Mucosa of stomach (tissue), 1 donor: ENCODE results near the gene SLC7A5.
"Not testable (repeated sequence)": the region's sequence is repeated elsewhere in the genome, so short reads cannot be mapped to it uniquely, and the experiment has no call there.

Experiments
- H3K27me3 ChIP-seq: one replicate; pipeline ENCODE4 v1.7.0; 2013; ENCODE audit warnings: mild to moderate bottlenecking, low read length; ENCODE audit not compliant: control insufficient read depth, insufficient read depth
- H3K36me3 ChIP-seq: one replicate; pipeline ENCODE4 v1.7.0; 2013; ENCODE audit warnings: low read length; ENCODE audit not compliant: control insufficient read depth, insufficient read depth
- H3K4me1 ChIP-seq: one replicate; pipeline ENCODE4 v1.7.0; 2013; ENCODE audit warnings: mild to moderate bottlenecking, low read length; ENCODE audit not compliant: control insufficient read depth, insufficient read depth
- H3K4me3 ChIP-seq: one replicate; pipeline ENCODE4 v1.7.0; 2013; ENCODE audit warnings: low read length
- H3K9ac ChIP-seq: one replicate; pipeline ENCODE4 v1.7.0; 2013; ENCODE audit warnings: mild to moderate bottlenecking, low read length, moderate library complexity
- H3K9me3 ChIP-seq: one replicate; pipeline ENCODE4 v1.7.0; 2013; ENCODE audit warnings: mild to moderate bottlenecking, low read length, moderate library complexity; ENCODE audit not compliant: control insufficient read depth
- donor health status: Pancreatic carcinoma.

SLC7A5 gene

DNA sequence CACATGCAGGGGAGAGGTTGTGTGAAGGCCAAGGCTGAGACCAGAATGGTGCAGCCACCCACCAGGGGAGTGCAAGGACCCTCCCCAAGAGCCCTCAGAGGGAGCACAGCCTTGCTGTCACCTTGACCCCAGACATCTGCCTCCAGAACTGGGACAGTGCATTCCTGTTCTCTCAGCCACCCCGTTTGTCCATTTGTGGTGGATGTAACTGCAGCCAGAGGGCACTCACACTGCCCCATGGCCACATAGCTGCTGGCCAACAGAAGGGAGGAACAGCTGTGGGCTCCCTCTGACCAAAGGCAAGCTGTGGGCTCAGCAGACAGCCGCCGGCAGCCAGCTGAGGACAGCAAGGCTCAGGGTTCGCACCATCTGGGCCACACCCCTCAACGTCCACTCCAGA is 53.7 kb downstream of the SLC7A5 start:
- H3K27me3 ChIP-seq, result no peaks in the 10 kb centered on the region
- H3K36me3 ChIP-seq, result no peaks in the 10 kb centered on the region
- no peaks in the 10 kb centered on the region for H3K4me1 ChIP-seq
- no peak overlapping the region for H3K9ac ChIP-seq
- no peaks in the 10 kb centered on the region for H3K9me3 ChIP-seq
- H3K4me3 ChIP-seq, result no peak overlapping the region

DNA sequence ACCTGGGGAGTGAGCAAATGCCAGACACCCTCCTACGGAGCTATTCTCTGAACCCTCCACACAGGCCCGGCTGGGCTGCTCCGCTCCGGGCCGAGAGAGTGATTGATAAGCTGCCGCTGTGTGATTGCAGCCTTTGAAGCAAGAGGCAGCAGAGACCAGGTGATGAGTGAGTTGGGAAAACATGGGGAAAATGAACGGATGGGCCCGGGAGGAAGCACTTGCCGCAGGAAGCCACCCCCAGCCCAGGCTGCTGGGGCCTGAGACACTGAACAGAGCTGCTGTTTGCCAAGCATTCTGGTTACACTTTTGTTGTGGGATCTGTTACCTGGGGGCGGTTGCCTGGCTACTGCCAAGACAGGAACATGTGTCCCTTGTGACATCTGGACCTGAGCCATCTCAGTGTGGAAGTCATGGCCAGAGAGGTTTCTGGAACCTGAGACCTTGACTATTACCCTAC is 57.1 kb downstream of the SLC7A5 start:
- Histone ChIP-seq H3K27me3 (peaks cover 5% of the 10 kb centered on the region), H3K4me1 (peaks cover 7% of the 10 kb centered on the region), H3K9ac (no peak overlapping the region), H3K4me3 (no peak overlapping the region), H3K9me3 (no peaks in the 10 kb centered on the region), H3K36me3 (no peaks in the 10 kb centered on the region)

DNA sequence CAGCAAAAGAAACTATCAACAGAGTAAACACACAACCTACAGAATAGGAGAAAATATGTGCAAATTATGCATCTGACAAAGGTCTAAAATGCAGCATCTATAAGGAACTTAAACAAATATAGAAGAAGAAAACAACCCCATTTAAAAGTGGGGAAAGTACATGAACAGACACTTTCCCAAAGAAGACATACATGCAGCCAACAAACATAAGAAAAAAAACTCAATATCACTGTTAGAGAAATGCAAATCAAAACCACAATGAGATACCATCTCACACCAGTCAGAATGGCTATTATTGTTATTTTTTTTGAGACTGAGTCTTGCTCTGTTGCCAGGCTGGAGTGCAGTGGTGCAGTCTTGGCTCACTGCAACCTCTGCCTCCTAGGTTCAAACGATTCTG is 57.9 kb downstream of the SLC7A5 start:
- not testable (repeated sequence) for H3K9ac ChIP-seq, H3K27me3 ChIP-seq, H3K36me3 ChIP-seq, H3K4me3 ChIP-seq, H3K9me3 ChIP-seq
- H3K4me1 ChIP-seq, result peaks cover 15% of the 10 kb centered on the region

DNA sequence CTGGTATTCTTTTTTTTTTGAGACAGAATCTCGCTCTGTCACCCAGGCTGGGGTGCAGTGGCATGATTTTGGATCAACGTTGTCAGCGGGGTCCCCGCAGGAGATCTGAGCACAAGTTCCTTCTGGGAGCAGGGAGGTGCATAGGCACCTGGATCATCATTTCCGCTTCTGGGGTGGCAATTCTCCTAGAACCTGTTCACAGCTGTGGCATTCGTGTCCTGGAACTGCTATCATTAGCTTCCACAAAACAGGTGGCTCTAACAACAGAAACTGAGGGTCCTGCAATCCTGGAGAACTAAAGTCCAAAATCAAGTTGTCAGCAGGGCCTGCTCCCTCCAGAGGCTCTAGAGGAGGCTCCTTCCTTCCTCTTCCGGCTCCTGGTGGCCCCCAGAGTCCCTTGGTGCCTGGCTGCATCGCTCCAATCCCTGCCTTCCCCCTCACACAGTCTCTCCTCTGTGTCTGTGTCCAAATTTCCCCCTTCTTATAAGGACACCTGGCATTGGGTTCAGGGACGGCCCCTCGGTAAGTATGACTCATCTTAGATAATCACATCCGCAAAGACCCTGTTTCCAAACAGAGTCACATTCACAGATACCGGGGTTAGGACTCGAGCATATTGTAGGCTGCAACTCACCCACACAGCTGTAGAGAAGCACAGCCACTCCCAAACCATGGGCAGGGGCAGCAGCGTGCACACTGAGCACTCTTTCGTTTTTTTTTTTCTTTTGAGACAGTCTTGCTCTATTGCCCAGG is 60.0 kb downstream of the SLC7A5 start:
- Histone ChIP-seq H3K27me3 (peaks cover 5% of the 10 kb centered on the region), H3K4me3 (no peak overlapping the region), H3K36me3 (no peaks in the 10 kb centered on the region), H3K9ac (no peak overlapping the region), H3K4me1 (peaks cover 24% of the 10 kb centered on the region), H3K9me3 (no peaks in the 10 kb centered on the region)

- Histone ChIP-seq H3K4me3 (no peak overlapping the region), H3K9ac (no peak overlapping the region), H3K36me3 (no peaks in the 10 kb centered on the region), H3K9me3 (no peaks in the 10 kb centered on the region), H3K4me1 (peaks cover 24% of the 10 kb centered on the region), H3K27me3 (peaks cover 5% of the 10 kb centered on the region)
Measured at GRCh38 chr16:87808108-87808507, 61.2 kb downstream of the SLC7A5 start.

DNA sequence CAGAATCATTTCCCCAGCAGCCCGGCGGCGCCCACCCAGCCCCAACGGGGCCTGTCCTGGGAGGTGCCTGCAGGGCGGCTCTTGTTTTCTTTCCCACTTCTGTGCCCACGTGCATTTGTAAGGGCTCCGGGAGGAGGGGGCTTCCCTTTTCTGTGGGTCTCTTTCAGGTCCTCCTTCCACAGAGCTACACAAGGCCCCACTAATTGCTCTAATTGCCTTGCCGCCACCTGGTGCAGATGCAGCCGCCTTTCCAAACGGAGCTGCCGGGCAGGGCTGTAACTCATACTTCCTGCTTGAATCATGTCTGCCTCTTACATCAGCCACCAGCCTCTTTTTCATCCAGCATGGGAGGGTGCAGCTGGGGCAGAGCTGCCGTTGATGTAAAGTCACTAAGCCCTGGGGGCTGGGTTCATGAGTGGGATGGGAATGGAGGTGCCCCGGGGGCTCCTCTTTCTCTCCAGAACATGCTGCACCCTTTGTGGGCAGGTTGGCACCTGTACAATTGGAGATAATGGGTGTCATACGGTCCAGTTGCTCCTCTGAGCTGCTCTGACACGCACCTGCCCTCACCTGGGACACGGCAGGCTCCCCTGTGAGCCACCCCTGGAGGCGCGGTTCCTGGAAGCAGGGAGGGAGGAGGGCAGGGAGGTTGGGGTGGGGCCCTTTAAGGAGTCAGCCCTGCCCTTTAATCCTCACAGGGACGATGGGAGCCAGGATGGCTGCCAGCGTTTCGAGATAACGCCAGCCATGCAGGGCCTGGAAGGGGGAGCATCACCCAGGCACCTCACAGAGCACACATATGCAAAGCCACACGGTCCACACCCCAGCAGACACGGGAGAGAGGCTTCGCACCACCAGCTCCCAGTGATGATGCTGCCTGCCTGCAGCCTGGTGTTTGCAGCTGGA is 62.4 kb downstream of the SLC7A5 start:
- Histone ChIP-seq H3K4me3 (no peak overlapping the region), H3K4me1 (peaks cover 24% of the 10 kb centered on the region), H3K9me3 (no peaks in the 10 kb centered on the region), H3K9ac (peak overlapping the region; percentile 56), H3K27me3 (peaks cover 5% of the 10 kb centered on the region), H3K36me3 (no peaks in the 10 kb centered on the region)

DNA sequence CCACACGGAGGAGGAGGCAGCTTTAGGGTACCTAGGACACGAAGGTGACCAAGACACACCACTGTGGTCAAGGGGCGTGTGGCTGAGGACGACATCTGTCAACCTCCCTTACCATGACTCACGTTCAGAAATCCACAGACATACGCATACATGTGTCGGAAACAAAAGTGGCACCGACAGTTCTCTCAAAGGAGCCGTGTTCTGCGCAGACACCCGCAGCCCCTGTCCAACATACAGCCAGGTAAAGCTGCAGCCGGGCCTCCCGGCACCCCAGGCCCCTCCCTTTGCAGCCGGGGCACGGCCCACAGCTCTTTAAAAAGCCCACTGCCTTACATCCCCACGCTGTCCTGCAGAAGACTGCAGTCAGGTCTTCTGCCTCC is 63.1 kb downstream of the SLC7A5 start:
- Histone ChIP-seq H3K27me3 (peaks cover 5% of the 10 kb centered on the region), H3K4me1 (peaks cover 24% of the 10 kb centered on the region), H3K9me3 (no peaks in the 10 kb centered on the region), H3K4me3 (no peak overlapping the region), H3K36me3 (no peaks in the 10 kb centered on the region), H3K9ac (peak overlapping the region; percentile 56)

DNA sequence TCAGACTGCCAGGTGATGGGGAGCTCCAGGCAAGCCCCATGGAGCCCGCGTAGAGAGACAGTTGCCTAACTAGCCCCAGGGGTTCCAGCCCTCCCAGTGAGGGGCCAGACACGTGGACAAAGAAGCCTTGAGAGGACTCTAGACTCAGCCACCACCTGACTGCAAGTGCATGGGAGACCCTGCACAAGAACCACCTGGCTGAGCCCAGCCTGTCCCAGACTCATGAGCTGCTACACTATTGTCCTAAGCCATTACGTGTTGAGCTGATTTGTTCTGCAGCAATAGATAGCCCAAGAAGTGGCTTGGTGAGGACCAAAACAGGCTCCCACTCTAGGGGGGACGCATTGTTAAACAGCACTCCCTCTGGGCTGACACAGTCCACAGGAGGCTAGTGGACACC is 65.9 kb downstream of the SLC7A5 start:
- no peaks in the 10 kb centered on the region for H3K27me3 ChIP-seq
- peaks cover 20% of the 10 kb centered on the region for H3K4me1 ChIP-seq
- H3K9me3 ChIP-seq, result no peaks in the 10 kb centered on the region

DNA sequence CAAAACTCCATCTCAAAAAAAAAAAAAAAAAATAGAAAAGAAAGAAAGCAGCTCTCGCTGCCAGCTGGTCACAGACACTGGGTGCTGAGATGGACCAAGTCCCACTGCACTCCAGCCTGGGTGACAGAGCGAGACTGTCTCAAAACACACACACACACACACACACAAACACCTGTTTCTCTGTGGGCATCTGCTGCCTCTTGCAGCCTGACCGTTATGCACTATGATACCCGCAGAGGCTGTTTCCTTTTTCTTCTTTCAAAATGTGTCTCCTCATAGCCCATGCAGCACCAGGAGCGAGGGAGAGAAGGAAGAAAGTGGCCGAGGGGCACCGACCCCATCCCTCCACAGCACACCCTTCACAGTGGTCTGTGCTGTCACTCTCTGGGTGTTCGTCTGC is 66.6 kb downstream of the SLC7A5 start:
- no peak overlapping the region for H3K4me3 ChIP-seq
- H3K36me3 ChIP-seq, result no peaks in the 10 kb centered on the region
- no peaks in the 10 kb centered on the region for H3K9me3 ChIP-seq
- H3K4me1 ChIP-seq, result peaks cover 20% of the 10 kb centered on the region
- no peaks in the 10 kb centered on the region for H3K27me3 ChIP-seq
- H3K9ac ChIP-seq, result no peak overlapping the region

More for the DNA sequence above, 65.9 kb downstream of the SLC7A5 start:
- H3K4me3 ChIP-seq, result no peak overlapping the region
- H3K9ac ChIP-seq, result no peak overlapping the region
- no peaks in the 10 kb centered on the region for H3K36me3 ChIP-seq

DNA sequence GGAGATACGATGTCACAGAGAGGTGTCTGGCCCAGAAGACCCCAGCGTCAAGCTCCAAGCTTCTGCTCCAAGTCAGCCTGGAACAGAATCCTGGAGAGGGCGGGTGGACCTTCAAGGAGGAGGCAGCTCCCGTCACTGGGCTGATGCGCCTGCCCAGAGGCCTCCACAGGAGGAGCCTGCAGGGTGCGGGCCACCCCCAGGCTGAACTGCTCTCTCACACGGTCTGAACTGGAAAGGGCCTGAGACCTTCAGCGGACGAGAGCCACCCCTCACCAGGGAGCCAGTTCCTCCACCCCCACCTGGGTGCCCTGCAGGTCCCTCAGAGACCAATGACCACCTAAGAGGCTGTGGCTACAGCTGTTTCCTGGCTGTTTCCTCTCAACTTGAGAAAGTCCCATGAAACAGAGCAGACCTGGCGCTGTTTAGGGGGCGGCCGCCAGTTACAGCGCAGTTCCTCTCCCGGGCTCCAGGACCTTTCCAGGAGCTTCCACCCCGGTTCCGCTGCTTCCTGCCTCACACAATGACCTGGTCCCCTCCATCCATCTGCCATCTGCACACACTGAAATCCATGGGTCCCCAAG is 67.5 kb downstream of the SLC7A5 start:
- H3K27me3 ChIP-seq, result no peaks in the 10 kb centered on the region
- H3K4me1 ChIP-seq, result peaks cover 12% of the 10 kb centered on the region
- no peak overlapping the region for H3K4me3 ChIP-seq
- no peaks in the 10 kb centered on the region for H3K36me3 ChIP-seq
- no peaks in the 10 kb centered on the region for H3K9me3 ChIP-seq
- no peak overlapping the region for H3K9ac ChIP-seq

DNA sequence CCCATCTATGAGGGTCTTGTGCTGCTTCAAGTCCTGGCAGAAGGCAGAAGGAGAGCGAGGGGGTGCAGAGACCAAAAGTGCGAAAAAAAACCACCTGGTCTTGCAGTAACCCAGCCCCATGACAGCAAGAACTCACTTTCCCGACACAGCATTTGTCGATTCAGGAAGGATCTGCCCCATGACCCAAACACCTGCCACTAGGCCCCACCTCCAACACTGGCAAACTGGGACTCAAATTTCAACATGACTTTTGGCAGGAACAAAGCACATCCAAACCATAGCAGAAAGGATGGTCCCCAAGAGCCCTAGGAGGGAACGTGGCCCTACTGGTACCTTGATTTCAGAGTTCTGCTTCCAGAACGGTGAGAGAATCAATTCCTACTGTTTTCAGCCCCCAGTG is 68.8 kb downstream of the SLC7A5 start:
- H3K27me3 ChIP-seq, result no peaks in the 10 kb centered on the region
- H3K9me3 ChIP-seq, result no peaks in the 10 kb centered on the region
- no peaks in the 10 kb centered on the region for H3K4me1 ChIP-seq
- H3K9ac ChIP-seq, result no peak overlapping the region
- no peak overlapping the region for H3K4me3 ChIP-seq
- H3K36me3 ChIP-seq, result no peaks in the 10 kb centered on the region

GRCh38 chr16:87795336-87795735 is 74.0 kb downstream of the SLC7A5 start:
- no peak overlapping the region for H3K4me3 ChIP-seq
- H3K36me3 ChIP-seq, result no peaks in the 10 kb centered on the region
- H3K9me3 ChIP-seq, result no peaks in the 10 kb centered on the region
- no peaks in the 10 kb centered on the region for H3K4me1 ChIP-seq
- H3K9ac ChIP-seq, result no peak overlapping the region
- no peaks in the 10 kb centered on the region for H3K27me3 ChIP-seq
